GM23338 (cell line): ENCODE measurements around the gene COMMD4.
"Not testable (repeated sequence)": the region's sequence is repeated elsewhere in the genome, so short reads cannot be mapped to it uniquely, and the experiment has no call there.

Experiments used
- CTCF ChIP-seq, 2 experiments: fragments of 200-600 bp in 1 of 2; sonication (generic) in 1 of 2; conservative IDR thresholded peaks; 2 replicates each; pipeline versions ENCODE4 v1.5.1 to v1.6.1; 2016 to 2017; ENCODE audit warnings: antibody characterized with exemption in 2 of 2, low read depth in 2 of 2, mild to moderate bottlenecking in 2 of 2, moderate library complexity in 1 of 2
- EZH2 ChIP-seq: fragments of 200-600 bp; sonication (generic); IDR thresholded peaks from one replicate; pipeline ENCODE4 v1.8.0; 2017; ENCODE audit warnings: antibody characterized with exemption, mild to moderate bottlenecking, low read depth; ENCODE audit not compliant: unreplicated experiment
- POLR2AphosphoS5 ChIP-seq: IDR thresholded peaks from 2 replicates; pipeline ENCODE4 v1.6.1; 2016; ENCODE audit warnings: antibody characterized with exemption, low read depth

- TF ChIP-seq CTCF (conservative IDR thresholded peaks at IDR 0.05; ENCODE audit: low read depth in 2 of 2); POLR2AphosphoS5; EZH2: not testable (repeated sequence)
Measured at GRCh38 chr15:75319231-75319897, 16.5 kb upstream of the COMMD4 start.
